ENCODE measurements around the gene NPTX2.

DNA sequence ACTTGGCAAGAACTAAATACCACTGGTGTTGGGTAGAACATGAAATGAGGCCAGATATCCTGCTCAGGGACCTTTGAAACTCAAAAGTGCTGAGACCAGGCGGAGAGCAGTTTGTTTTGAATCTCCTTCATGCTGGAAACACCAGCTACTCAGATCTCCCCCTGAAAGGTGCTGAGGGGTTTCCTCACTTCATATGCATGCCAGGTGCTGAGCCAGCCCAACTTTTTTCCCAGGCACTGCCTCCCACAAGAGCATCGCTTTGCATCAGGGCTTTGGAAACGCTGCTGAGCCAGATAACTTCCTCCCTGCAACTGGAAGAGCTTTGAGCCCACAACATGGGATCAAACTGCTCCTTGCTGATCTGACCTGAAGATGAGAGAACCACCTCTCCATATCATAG is 13.7 kb downstream of the NPTX2 start:
- TF ChIP-seq, protein P1, sequence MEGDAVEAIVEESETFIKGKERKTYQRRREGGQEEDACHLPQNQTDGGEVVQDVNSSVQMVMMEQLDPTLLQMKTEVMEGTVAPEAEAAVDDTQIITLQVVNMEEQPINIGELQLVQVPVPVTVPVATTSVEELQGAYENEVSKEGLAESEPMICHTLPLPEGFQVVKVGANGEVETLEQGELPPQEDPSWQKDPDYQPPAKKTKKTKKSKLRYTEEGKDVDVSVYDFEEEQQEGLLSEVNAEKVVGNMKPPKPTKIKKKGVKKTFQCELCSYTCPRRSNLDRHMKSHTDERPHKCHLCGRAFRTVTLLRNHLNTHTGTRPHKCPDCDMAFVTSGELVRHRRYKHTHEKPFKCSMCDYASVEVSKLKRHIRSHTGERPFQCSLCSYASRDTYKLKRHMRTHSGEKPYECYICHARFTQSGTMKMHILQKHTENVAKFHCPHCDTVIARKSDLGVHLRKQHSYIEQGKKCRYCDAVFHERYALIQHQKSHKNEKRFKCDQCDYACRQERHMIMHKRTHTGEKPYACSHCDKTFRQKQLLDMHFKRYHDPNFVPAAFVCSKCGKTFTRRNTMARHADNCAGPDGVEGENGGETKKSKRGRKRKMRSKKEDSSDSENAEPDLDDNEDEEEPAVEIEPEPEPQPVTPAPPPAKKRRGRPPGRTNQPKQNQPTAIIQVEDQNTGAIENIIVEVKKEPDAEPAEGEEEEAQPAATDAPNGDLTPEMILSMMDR (IDR thresholded peaks at IDR 0.05), result no peak
- no peak for TF ChIP-seq EP300 (IDR thresholded peaks at IDR 0.05)
